Neural progenitor cell (in vitro differentiated cells): ENCODE results near the gene LSMEM2.
A peak's percentile ranks its signal among the peaks of the same experiment; 100 is the strongest.

Source experiments
- EZH2 ChIP-seq: fragments of 200-600 bp; sonication (generic); IDR thresholded peaks from 2 replicates; pipeline ENCODE4 v1.6.1; 2017; ENCODE audit warnings: antibody characterized with exemption, mild to moderate bottlenecking, moderate library complexity
- EZH2phosphoT487 ChIP-seq: fragments of 200-600 bp; sonication (generic); IDR thresholded peaks from 2 replicates; pipeline ENCODE4 v1.6.1; 2017; ENCODE audit warnings: antibody characterized with exemption
- TF ChIP-seq, protein P1 (sequence below): fragments of 200-600 bp; sonication (generic); IDR thresholded peaks from 2 replicates; pipeline ENCODE4 v1.5.1; 2017; ENCODE audit warnings: antibody characterized with exemption, mild to moderate bottlenecking

DNA sequence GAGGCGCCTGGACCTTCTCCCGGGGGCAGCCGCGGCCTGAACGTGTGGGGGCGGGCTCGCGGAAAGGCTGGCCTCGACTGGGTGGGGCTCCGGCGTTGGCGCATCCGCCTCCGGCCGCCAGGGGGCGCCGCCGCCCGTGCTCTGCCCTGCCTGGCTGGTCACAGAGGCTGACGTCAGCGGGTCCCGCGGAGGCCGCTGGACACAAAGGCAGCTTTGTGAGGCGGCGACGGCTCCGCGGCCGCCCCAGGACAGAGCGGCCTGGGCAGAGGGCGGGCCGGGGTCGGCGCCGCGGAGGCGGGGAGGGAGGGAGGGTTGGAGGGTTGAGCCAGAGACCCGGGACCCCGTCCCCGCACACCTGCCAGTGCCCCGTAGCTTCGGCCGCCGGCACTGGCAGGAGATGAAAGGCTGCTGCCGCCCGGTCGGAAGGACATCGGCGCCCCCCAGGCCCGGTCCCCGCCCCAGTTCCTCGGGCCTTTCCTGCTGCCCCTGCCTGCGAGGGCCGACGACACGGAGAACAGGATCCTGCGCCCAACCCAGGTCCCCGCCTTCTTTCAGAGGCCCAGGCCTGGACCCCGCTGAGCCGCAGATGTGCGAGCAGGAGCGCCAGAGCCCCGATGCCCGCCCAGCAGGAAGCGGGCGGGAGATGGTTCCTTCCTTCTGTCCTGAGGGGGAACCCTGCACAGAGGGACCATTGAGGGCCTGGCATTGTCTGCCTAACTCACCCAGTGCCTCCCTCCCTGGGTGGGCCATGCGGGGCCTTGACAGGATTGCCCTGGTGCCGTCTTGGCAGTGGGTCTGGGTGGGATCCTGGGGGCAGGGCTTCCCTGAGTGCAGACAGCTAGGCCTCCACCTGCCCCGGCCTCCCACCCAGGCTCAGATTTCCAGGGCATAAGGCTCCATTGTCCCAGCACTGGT, 18.6 kb upstream of the LSMEM2 start:
- TF ChIP-seq, protein P1, sequence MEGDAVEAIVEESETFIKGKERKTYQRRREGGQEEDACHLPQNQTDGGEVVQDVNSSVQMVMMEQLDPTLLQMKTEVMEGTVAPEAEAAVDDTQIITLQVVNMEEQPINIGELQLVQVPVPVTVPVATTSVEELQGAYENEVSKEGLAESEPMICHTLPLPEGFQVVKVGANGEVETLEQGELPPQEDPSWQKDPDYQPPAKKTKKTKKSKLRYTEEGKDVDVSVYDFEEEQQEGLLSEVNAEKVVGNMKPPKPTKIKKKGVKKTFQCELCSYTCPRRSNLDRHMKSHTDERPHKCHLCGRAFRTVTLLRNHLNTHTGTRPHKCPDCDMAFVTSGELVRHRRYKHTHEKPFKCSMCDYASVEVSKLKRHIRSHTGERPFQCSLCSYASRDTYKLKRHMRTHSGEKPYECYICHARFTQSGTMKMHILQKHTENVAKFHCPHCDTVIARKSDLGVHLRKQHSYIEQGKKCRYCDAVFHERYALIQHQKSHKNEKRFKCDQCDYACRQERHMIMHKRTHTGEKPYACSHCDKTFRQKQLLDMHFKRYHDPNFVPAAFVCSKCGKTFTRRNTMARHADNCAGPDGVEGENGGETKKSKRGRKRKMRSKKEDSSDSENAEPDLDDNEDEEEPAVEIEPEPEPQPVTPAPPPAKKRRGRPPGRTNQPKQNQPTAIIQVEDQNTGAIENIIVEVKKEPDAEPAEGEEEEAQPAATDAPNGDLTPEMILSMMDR, result peak; percentile 97
- TF ChIP-seq EZH2 (no peak), EZH2phosphoT487 (no peak)
